ENCODE results near the gene ARL14EP. TPM values are rescaled to one million over a fixed set of nuclear protein-coding genes. Genes with fewer than 3 reads are reported as not detected.
A peak's percentile ranks its signal among the peaks of the same experiment; 100 is the strongest.

The ARL14EP gene
- total RNA-seq, 1 donor from 2014 or later = 29.2 TPM

DNA sequence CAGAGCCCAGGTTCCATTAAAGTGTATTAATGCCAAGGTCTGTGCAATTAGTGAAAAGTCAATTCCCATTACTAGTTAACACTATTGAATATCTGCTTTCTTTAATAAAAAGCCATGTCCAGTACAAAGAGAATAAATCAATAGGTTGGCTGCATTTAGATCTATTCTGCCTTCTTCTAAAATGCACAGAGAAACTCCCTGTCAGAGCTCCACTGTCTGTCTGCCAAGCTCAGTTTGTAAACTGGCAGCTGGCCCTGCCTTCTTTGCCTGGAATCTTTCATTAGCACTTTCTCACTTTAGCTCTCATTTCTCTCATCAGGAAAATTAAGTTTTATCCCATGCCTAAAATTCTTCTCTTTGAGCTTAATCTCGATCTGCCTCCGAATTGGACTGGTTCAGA, 35.6 kb downstream of the ARL14EP start:
- TF ChIP-seq, protein P1, sequence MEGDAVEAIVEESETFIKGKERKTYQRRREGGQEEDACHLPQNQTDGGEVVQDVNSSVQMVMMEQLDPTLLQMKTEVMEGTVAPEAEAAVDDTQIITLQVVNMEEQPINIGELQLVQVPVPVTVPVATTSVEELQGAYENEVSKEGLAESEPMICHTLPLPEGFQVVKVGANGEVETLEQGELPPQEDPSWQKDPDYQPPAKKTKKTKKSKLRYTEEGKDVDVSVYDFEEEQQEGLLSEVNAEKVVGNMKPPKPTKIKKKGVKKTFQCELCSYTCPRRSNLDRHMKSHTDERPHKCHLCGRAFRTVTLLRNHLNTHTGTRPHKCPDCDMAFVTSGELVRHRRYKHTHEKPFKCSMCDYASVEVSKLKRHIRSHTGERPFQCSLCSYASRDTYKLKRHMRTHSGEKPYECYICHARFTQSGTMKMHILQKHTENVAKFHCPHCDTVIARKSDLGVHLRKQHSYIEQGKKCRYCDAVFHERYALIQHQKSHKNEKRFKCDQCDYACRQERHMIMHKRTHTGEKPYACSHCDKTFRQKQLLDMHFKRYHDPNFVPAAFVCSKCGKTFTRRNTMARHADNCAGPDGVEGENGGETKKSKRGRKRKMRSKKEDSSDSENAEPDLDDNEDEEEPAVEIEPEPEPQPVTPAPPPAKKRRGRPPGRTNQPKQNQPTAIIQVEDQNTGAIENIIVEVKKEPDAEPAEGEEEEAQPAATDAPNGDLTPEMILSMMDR (IDR thresholded peaks at IDR 0.05; ENCODE audit: unreplicated experiment) = no peak
- H3K4me3 Mint-ChIP-seq (ENCODE audit: low read depth) = no peak overlapping the region
- H3K27me3 Mint-ChIP-seq = peaks cover 2% of the 10 kb centered on the region
- peaks cover 10% of the 10 kb centered on the region for H3K4me1 Mint-ChIP-seq (ENCODE audit: low read depth)
- no peaks in the 10 kb centered on the region for H3K36me3 Mint-ChIP-seq (ENCODE audit: insufficient read depth)
- DNase-seq (ENCODE audit: low spot score, unreplicated experiment) = no peak
- no peak overlapping the region for H3K27ac Mint-ChIP-seq
- H3K9me3 Mint-ChIP-seq (ENCODE audit: low read depth) = peaks cover 11% of the 10 kb centered on the region

DNA sequence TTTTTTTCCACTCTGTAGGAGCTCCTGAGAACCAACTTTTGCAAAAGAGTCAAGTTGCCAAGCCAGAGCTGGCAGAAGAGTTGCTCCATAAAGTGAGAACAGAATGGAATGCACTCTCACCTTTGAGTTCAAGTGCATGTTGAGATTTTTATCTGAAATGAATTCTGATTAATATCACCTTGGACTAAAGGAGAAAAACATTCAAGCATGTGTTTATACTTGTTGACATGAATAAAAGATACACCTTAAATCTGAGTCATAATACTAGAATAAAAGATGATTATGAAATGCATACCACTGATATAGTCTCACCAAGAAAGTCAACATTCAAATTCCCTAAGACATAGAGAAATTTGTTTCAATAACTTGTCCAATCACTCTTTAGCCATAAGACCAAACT, 37.8 kb downstream of the ARL14EP start:
- H3K36me3 Mint-ChIP-seq (ENCODE audit: insufficient read depth) = no peaks in the 10 kb centered on the region
- H3K4me1 Mint-ChIP-seq (ENCODE audit: low read depth) = peaks cover 27% of the 10 kb centered on the region
- no peak overlapping the region for H3K4me3 Mint-ChIP-seq (ENCODE audit: low read depth)
- H3K27ac Mint-ChIP-seq = no peak overlapping the region
- peaks cover 11% of the 10 kb centered on the region for H3K9me3 Mint-ChIP-seq (ENCODE audit: low read depth)
- peaks cover 2% of the 10 kb centered on the region for H3K27me3 Mint-ChIP-seq
- TF ChIP-seq, protein P1 (IDR thresholded peaks at IDR 0.05; ENCODE audit: unreplicated experiment) = no peak
- DNase-seq (ENCODE audit: low spot score, unreplicated experiment) = no peak

DNA sequence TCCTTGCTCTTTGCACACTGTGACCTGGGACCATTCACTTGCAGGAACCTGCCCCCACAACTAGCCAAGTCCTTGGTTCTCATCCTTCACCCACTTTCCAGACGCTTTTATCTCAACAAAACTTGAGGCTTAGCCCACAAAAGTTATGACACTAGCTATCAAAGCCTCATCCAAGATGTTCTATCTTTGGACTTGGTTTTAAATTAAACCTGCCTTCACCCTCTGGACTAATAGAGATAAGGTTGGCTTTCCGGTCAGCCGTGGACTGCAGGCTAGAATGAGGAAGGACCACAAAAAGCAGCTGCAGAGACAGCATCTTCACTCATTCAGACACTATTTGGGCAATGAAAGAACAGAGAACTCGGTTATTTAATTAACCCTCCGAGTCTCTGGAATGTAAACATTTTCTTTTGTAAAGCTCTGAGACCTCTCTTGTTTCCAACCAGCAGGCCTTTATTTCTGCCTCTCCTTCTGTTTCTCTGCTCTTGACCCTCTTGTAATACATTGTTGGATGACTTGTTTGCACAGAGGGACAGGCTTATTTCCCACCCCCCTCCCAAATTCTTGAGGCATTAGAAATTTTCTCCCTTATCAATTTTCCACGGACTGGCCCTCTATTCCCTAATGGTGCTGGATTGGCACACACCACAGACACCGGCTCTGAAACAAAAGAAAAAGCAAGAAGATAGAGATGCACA, 41.4 kb downstream of the ARL14EP start:
- TF ChIP-seq, protein P1 (IDR thresholded peaks at IDR 0.05; ENCODE audit: unreplicated experiment) = no peak
- Mint-ChIP-seq H3K4me1 (ENCODE audit: low read depth) (peaks cover 22% of the 10 kb centered on the region), H3K4me3 (ENCODE audit: low read depth) (peak overlapping the region; percentile 15), H3K36me3 (ENCODE audit: insufficient read depth) (no peaks in the 10 kb centered on the region), H3K27ac (peak overlapping the region; percentile 82), H3K9me3 (ENCODE audit: low read depth) (peaks cover 10% of the 10 kb centered on the region), H3K27me3 (no peaks in the 10 kb centered on the region)
- no peak for DNase-seq (ENCODE audit: low spot score, unreplicated experiment)

DNA sequence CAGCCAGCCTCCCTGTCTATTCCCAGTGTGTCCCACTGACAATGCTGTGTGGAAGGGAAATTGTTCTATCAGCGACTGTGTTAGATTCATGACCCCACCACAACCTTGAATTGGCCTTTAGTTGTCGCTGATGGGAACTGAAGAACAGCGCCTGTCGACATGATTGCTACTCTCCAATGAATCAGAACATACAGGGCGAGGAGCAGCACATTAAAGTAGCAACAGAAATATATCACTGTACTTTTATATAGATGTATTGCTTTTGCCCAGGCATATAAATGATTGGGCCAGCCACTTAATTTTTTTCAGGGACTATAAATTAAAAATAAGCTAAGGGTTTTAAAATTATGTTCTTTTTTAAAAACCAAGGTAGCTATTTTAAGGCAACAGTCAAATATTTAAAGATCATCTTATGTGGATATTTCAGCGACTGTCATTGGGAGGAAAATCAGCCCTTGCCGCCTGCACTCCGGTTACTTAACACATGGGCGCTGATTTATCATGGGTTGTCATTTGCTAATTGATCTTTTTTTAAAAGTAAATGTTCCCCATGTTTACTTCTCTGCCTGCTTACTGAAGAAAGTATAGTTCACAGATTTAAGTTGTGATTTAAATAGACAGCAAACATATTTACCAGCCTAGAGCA, 42.1 kb downstream of the ARL14EP start:
- Mint-ChIP-seq H3K27me3 (no peaks in the 10 kb centered on the region), H3K9me3 (ENCODE audit: low read depth) (peaks cover 11% of the 10 kb centered on the region), H3K27ac (peak overlapping the region; percentile 82), H3K36me3 (ENCODE audit: insufficient read depth) (no peaks in the 10 kb centered on the region), H3K4me1 (ENCODE audit: low read depth) (peaks cover 22% of the 10 kb centered on the region), H3K4me3 (ENCODE audit: low read depth) (no peak overlapping the region)
- TF ChIP-seq, protein P1 (IDR thresholded peaks at IDR 0.05; ENCODE audit: unreplicated experiment) = no peak
- no peak for DNase-seq (ENCODE audit: low spot score, unreplicated experiment)

DNA sequence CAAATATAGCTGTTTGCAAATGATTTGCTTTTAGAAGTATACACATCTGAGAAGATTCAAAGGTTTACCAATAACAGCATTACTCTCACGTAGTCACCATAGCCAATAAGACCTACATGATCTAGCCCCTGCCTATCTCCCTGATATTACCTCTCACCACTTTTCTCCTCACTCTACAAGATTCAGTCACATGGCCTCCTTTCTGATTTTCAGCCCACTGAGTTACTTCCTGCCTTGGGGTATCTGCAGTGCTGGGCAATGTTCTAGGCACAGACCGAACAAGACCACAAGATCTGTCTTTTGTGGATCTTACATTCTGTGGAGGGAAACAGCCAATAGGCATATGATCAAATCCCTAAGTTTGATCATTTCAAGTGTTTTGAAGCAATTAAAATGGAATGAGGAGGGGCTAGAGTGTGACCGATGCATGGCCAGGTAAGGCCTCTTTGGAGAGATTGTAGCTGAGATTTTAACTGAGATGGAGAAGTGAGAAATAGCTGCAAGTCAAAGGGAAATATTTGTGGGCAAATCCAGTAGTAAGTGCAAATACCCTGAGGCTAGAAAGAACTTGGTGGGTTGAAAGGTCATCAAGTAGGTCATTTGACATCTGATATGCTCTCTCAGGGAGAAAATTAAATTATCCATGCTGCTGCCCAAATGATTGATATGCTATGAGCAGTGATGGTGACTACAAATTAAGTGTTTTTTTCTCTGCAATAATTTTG, 43.1 kb downstream of the ARL14EP start:
- peaks cover 11% of the 10 kb centered on the region for H3K9me3 Mint-ChIP-seq (ENCODE audit: low read depth)
- no peak overlapping the region for H3K4me3 Mint-ChIP-seq (ENCODE audit: low read depth)
- no peaks in the 10 kb centered on the region for H3K27me3 Mint-ChIP-seq
- TF ChIP-seq, protein P1 (IDR thresholded peaks at IDR 0.05; ENCODE audit: unreplicated experiment) = no peak
- no peaks in the 10 kb centered on the region for H3K36me3 Mint-ChIP-seq (ENCODE audit: insufficient read depth)
- no peak overlapping the region for H3K27ac Mint-ChIP-seq
- DNase-seq (ENCODE audit: low spot score, unreplicated experiment) = no peak
- H3K4me1 Mint-ChIP-seq (ENCODE audit: low read depth) = peaks cover 22% of the 10 kb centered on the region

All from progenitor cell of endocrine pancreas (in vitro differentiated cells).